SK-N-SH (cell line): Measurements from ENCODE around the gene CDH13. TPM values are rescaled to one million over a fixed set of nuclear protein-coding genes. Genes with fewer than 3 reads are reported as not detected.

Source experiments
- CTCF ChIA-PET: fragments of 300-600, 350-600 bp; formaldehyde crosslinking; extraction: SDS; loops from one replicate; lab custom pipeline; 2021; lab: Yijun Ruan, JAX
- POLR2A ChIA-PET: fragments of 350-600 bp; sonication (Branson Sonifier 250); formaldehyde crosslinking; extraction: SDS; loops from one replicate; lab custom pipeline; 2020; ENCODE audit warnings: antibody characterized with exemption, inconsistent platforms; lab: Yijun Ruan, JAX
- DNase-seq: peaks from one replicate; pipeline ENCODE4 v3.0.0; 2012
- H2AFZ ChIP-seq: fragments of 200-600 bp; sonication (generic); 2 replicates; pipeline ENCODE4 v1.8.1; 2016; ENCODE audit warnings: antibody characterized with exemption, mild to moderate bottlenecking, low read depth
- H3F3A ChIP-seq: fragments of 200-600 bp; sonication (generic); replicated peaks from 2 replicates; pipeline ENCODE3; 2016; ENCODE audit warnings: antibody characterized with exemption, mild to moderate bottlenecking; ENCODE audit not compliant: insufficient read depth
- H3K27ac ChIP-seq, 2 experiments: fragments of 200-500 bp in 1 of 2; fragments of 200-600 bp in 1 of 2; sonication (Bioruptor generic) in 1 of 2; sonication (generic), shearing (Covaris generic) in 1 of 2; 2 replicates each; pipeline versions ENCODE4 v1.5.1 to v1.6.1; 2014 to 2016; ENCODE audit warnings: low read depth in 2 of 2, inconsistent platforms in 1 of 2, low read length in 1 of 2, mild to moderate bottlenecking in 1 of 2, mixed read lengths in 1 of 2
- H3K27me3 ChIP-seq: fragments of 200-600 bp; sonication (generic), shearing (Covaris generic); 2 replicates; pipeline ENCODE4 v1.6.1; 2016; ENCODE audit warnings: mixed run types; ENCODE audit not compliant: insufficient read depth
- H3K36me3 ChIP-seq, 2 experiments: fragments of 200-500 bp in 1 of 2; fragments of 200-600 bp in 1 of 2; sonication (Bioruptor generic) in 1 of 2; sonication (generic) in 1 of 2; replicated peaks in 1 of 2; 2 replicates each; pipeline versions ENCODE3 to v1.5.1; 2014 to 2016; ENCODE audit warnings: low read length in 1 of 2, mild to moderate bottlenecking in 1 of 2; ENCODE audit not compliant: insufficient read depth in 2 of 2, control insufficient read depth in 1 of 2
- H3K4me1 ChIP-seq, 2 experiments: fragments of 200-500 bp in 1 of 2; fragments of 200-600 bp in 1 of 2; sonication (Bioruptor generic) in 1 of 2; sonication (generic), shearing (Covaris generic) in 1 of 2; 2 replicates each; pipeline versions ENCODE4 v1.5.1 to v1.6.1; 2014 to 2016; ENCODE audit warnings: low read depth in 1 of 2, low read length in 1 of 2, mixed run types in 1 of 2; ENCODE audit not compliant: insufficient read depth in 2 of 2, control insufficient read depth in 1 of 2
- H3K4me2 ChIP-seq: fragments of 200-600 bp; sonication (generic), shearing (Covaris generic); 2 replicates; pipeline ENCODE4 v1.6.1; 2017; ENCODE audit warnings: mixed run types
- H3K4me3 ChIP-seq, 2 experiments: fragments of 200-500 bp in 1 of 2; fragments of 200-600 bp in 1 of 2; sonication (Bioruptor generic) in 1 of 2; sonication (generic), shearing (Covaris generic) in 1 of 2; 2 replicates each; pipeline versions ENCODE4 v1.5.1 to v1.8.1; 2014 to 2016; ENCODE audit warnings: low read depth in 2 of 2, inconsistent platforms in 1 of 2, low read length in 1 of 2, mild to moderate bottlenecking in 1 of 2, mixed read lengths in 1 of 2, moderate library complexity in 1 of 2
- H3K79me2 ChIP-seq: fragments of 200-600 bp; sonication (generic); 2 replicates; pipeline ENCODE4 v1.8.1; 2017; ENCODE audit warnings: mild to moderate bottlenecking; ENCODE audit not compliant: insufficient read depth
- H3K9ac ChIP-seq: fragments of 200-600 bp; sonication (generic); 2 replicates; pipeline ENCODE4 v1.6.1; 2017; ENCODE audit warnings: mixed run types
- H3K9me2 ChIP-seq: fragments of 200-600 bp; sonication (generic); 2 replicates; pipeline ENCODE4 v1.6.1; 2017; ENCODE audit warnings: mixed run types
- H3K9me3 ChIP-seq: fragments of 200-600 bp; sonication (generic); 2 replicates; pipeline ENCODE4 v1.6.1; 2017; ENCODE audit warnings: mixed run types, mild to moderate bottlenecking, moderate library complexity
- H4K20me1 ChIP-seq: fragments of 200-600 bp; sonication (generic); 2 replicates; pipeline ENCODE4 v1.6.1; 2017; ENCODE audit warnings: mild to moderate bottlenecking, mixed run types; ENCODE audit not compliant: insufficient read depth
- ELF1 ChIP-seq: IDR thresholded peaks from 2 replicates; pipeline ENCODE4 v1.4.0; 2012
- EP300 ChIP-seq, 2 experiments: IDR thresholded peaks; 2 replicates each; pipeline versions ENCODE4 v1.4.0 to v1.6.1; 2012; ENCODE audit warnings: borderline replicate concordance in 1 of 2, low read depth in 1 of 2, low read length in 1 of 2
- FOXM1 ChIP-seq: IDR thresholded peaks from 2 replicates; pipeline ENCODE4 v1.4.0; 2012; ENCODE audit warnings: low read depth, mild to moderate bottlenecking
- GABPA ChIP-seq: IDR thresholded peaks from 2 replicates; pipeline ENCODE4 v1.4.0; 2012; ENCODE audit warnings: low read depth, mild to moderate bottlenecking
- GATA2 ChIP-seq: sonication (generic); formaldehyde crosslinking; IDR thresholded peaks from 2 replicates; pipeline ENCODE4 v1.5.0; 2020; ENCODE audit warnings: mild to moderate bottlenecking, missing genetic modification reagents
- JUND ChIP-seq: IDR thresholded peaks from 2 replicates; pipeline ENCODE4 v1.4.0; 2012
- NFIC ChIP-seq: IDR thresholded peaks from 2 replicates; pipeline ENCODE4 v1.4.0; 2012; ENCODE audit warnings: borderline replicate concordance
- NRF1 ChIP-seq: IDR thresholded peaks from 2 replicates; pipeline ENCODE4 v1.6.1; 2012; ENCODE audit warnings: low read depth, mild to moderate bottlenecking, low read length
- RAD21 ChIP-seq: IDR thresholded peaks from 2 replicates; pipeline ENCODE4 v1.6.1; 2012; ENCODE audit warnings: mild to moderate bottlenecking, low read length
- RCOR1 ChIP-seq: fragments of 150-350 bp; IDR thresholded peaks from 2 replicates; pipeline ENCODE4 v1.6.1; 2017; ENCODE audit warnings: antibody characterized with exemption, low read length
- RFX5 ChIP-seq: IDR thresholded peaks from 2 replicates; pipeline ENCODE4 v1.6.1; 2012; ENCODE audit warnings: mild to moderate bottlenecking, improper control_type of control experiment, low read length
- SIN3A ChIP-seq: IDR thresholded peaks from 2 replicates; pipeline ENCODE4 v1.6.1; 2012; ENCODE audit warnings: low read depth, mild to moderate bottlenecking, low read length, moderate library complexity, borderline replicate concordance
- SMC3 ChIP-seq: IDR thresholded peaks from 2 replicates; pipeline ENCODE4 v1.6.1; 2012; ENCODE audit warnings: low read depth, low read length, improper control_type of control experiment
- TAF1 ChIP-seq: IDR thresholded peaks from 2 replicates; pipeline ENCODE4 v1.6.1; 2012; ENCODE audit warnings: low read depth, mild to moderate bottlenecking, low read length, moderate library complexity, borderline replicate concordance
- YY1 ChIP-seq: IDR thresholded peaks from 2 replicates; pipeline ENCODE4 v1.4.0; 2012; ENCODE audit warnings: low read depth, mild to moderate bottlenecking
- WGBS: methylation state at CpG from one replicate; pipeline ENCODE4 v1.1.6; 2017; ENCODE audit warnings: low lambda C conversion rate; 5-methylcytosine and 5-hydroxymethylcytosine counted together
- polyA plus RNA-seq, 3 experiments: library from polyadenylated mRNA; depleted of rRNA; stranded (reverse); fragments of >200 nt; gene quantifications; 2 replicates each; pipeline ENCODE4 v1.2.3, GENCODE V29; 2012
- TF ChIP-seq, protein P1 (sequence below): fragments of 150-350 bp; IDR thresholded peaks from 2 replicates; pipeline ENCODE4 v1.6.1; 2016; ENCODE audit warnings: mild to moderate bottlenecking, low read depth, low read length
- TF ChIP-seq, protein P2 (sequence below): IDR thresholded peaks from 2 replicates; pipeline ENCODE4 v1.4.0; 2012; ENCODE audit warnings: low read depth, borderline replicate concordance
- TF ChIP-seq, protein P3 (sequence below): IDR thresholded peaks from 2 replicates; pipeline ENCODE4 v1.6.1; 2012; ENCODE audit warnings: mild to moderate bottlenecking, low read depth, low read length, moderate library complexity
- TF ChIP-seq, protein P4 (sequence below): IDR thresholded peaks from 2 replicates; pipeline ENCODE4 v1.4.0; 2012; ENCODE audit warnings: low read depth, borderline replicate concordance

CDH13 gene
- polyA plus RNA-seq, 1 of the 3 experiments (the other 2 are of a cell fraction), result 93.0 TPM

DNA sequence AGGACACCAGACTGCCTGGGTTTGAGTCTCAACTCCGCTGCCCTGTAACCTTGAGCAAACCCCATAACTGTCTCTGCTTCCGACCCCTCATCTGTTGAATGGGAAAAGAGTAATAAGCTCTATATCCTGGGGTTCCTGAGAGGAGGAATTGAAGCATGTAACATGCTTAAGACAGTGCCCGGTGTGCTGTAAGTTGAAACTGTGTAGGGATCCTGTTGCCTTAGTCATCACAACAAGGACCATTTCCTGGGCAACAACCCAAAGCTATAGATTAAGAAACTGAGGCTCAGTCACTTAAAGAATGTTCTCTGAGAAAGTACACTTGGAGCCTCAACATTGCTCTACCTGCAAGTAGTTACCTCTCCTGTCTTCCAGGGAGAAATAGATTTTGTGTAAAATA, 23.0 kb downstream of the CDH13 start:
- peaks cover 69% of the 10 kb centered on the region for H3K79me2 ChIP-seq
- no peaks in the 10 kb centered on the region for H4K20me1 ChIP-seq
- no peak overlapping the region for H3K27ac ChIP-seq
- no peak overlapping the region for H3K9ac ChIP-seq
- H3K4me2 ChIP-seq, result no peak overlapping the region
- TF ChIP-seq SIN3A, result no peak
- no peak for TF ChIP-seq YY1
- TF ChIP-seq NRF1, result no peak
- TF ChIP-seq, protein P1, sequence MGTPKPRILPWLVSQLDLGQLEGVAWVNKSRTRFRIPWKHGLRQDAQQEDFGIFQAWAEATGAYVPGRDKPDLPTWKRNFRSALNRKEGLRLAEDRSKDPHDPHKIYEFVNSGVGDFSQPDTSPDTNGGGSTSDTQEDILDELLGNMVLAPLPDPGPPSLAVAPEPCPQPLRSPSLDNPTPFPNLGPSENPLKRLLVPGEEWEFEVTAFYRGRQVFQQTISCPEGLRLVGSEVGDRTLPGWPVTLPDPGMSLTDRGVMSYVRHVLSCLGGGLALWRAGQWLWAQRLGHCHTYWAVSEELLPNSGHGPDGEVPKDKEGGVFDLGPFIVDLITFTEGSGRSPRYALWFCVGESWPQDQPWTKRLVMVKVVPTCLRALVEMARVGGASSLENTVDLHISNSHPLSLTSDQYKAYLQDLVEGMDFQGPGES, result no peak
- no peak for TF ChIP-seq TAF1
- TF ChIP-seq ELF1, result no peak
- no peak for TF ChIP-seq RCOR1
- no peak for TF ChIP-seq GABPA
- no peak for TF ChIP-seq GATA2
- TF ChIP-seq SMC3, result no peak
- TF ChIP-seq RAD21, result no peak
- TF ChIP-seq, protein P2, sequence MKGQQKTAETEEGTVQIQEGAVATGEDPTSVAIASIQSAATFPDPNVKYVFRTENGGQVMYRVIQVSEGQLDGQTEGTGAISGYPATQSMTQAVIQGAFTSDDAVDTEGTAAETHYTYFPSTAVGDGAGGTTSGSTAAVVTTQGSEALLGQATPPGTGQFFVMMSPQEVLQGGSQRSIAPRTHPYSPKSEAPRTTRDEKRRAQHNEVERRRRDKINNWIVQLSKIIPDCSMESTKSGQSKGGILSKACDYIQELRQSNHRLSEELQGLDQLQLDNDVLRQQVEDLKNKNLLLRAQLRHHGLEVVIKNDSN, result no peak
- TF ChIP-seq, protein P3, sequence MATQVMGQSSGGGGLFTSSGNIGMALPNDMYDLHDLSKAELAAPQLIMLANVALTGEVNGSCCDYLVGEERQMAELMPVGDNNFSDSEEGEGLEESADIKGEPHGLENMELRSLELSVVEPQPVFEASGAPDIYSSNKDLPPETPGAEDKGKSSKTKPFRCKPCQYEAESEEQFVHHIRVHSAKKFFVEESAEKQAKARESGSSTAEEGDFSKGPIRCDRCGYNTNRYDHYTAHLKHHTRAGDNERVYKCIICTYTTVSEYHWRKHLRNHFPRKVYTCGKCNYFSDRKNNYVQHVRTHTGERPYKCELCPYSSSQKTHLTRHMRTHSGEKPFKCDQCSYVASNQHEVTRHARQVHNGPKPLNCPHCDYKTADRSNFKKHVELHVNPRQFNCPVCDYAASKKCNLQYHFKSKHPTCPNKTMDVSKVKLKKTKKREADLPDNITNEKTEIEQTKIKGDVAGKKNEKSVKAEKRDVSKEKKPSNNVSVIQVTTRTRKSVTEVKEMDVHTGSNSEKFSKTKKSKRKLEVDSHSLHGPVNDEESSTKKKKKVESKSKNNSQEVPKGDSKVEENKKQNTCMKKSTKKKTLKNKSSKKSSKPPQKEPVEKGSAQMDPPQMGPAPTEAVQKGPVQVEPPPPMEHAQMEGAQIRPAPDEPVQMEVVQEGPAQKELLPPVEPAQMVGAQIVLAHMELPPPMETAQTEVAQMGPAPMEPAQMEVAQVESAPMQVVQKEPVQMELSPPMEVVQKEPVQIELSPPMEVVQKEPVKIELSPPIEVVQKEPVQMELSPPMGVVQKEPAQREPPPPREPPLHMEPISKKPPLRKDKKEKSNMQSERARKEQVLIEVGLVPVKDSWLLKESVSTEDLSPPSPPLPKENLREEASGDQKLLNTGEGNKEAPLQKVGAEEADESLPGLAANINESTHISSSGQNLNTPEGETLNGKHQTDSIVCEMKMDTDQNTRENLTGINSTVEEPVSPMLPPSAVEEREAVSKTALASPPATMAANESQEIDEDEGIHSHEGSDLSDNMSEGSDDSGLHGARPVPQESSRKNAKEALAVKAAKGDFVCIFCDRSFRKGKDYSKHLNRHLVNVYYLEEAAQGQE, result no peak
- no peak for TF ChIP-seq EP300 (IDR thresholded peaks at IDR 0.05; ENCODE audit: borderline replicate concordance in 1 of 2, low read depth in 1 of 2, low read length in 1 of 2)
- TF ChIP-seq FOXM1, result no peak
- TF ChIP-seq RFX5, result no peak
- no peak for TF ChIP-seq NFIC
- TF ChIP-seq JUND, result no peak
- TF ChIP-seq, protein P4, sequence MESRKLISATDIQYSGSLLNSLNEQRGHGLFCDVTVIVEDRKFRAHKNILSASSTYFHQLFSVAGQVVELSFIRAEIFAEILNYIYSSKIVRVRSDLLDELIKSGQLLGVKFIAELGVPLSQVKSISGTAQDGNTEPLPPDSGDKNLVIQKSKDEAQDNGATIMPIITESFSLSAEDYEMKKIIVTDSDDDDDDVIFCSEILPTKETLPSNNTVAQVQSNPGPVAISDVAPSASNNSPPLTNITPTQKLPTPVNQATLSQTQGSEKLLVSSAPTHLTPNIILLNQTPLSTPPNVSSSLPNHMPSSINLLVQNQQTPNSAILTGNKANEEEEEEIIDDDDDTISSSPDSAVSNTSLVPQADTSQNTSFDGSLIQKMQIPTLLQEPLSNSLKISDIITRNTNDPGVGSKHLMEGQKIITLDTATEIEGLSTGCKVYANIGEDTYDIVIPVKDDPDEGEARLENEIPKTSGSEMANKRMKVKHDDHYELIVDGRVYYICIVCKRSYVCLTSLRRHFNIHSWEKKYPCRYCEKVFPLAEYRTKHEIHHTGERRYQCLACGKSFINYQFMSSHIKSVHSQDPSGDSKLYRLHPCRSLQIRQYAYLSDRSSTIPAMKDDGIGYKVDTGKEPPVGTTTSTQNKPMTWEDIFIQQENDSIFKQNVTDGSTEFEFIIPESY, result no peak
- ChIA-PET POLR2A (no interaction called here), CTCF (interaction anchor here (1.4 kb wide), 1 partner anchor 386 kb away, joined by 4 read pairs; no protein-coding TSS in a partner anchor)
- no peaks in the 10 kb centered on the region for H3K27me3 ChIP-seq
- H3K9me2 ChIP-seq, result no peaks in the 10 kb centered on the region
- no peak overlapping the region for H3K4me3 ChIP-seq
- 51% methylated on average over 3 of the region's 3 CpGs for WGBS
- H3K4me1 ChIP-seq, result peaks cover 7 to 32% of the 10 kb centered on the region in 2 experiments
- no peak overlapping the region for H2AFZ ChIP-seq
- no peaks in the 10 kb centered on the region for H3K9me3 ChIP-seq
- no peaks in the 10 kb centered on the region for H3K36me3 ChIP-seq
- peaks cover 27% of the 10 kb centered on the region for H3F3A ChIP-seq
- no peak for DNase-seq
